B cell (primary cell): Measurements from ENCODE around the gene LBH. TPM values are rescaled to one million over a fixed set of nuclear protein-coding genes. Genes with fewer than 3 reads are reported as not detected.
A peak's percentile ranks its signal among the peaks of the same experiment; 100 is the strongest.

Experiments
- ATAC-seq: fragments of 200-7000 bp; cut with Tn5 transposase; one replicate; pipeline ENCODE4 v1.10.0; 2021; ENCODE audit warnings: low read depth, mild to moderate bottlenecking, moderate number of reproducible peaks, moderate library complexity
- CTCF ChIA-PET: fragments of 350-600 bp; sonication (Branson Sonifier 250); formaldehyde crosslinking; loops from one replicate; lab custom pipeline; 2021; ENCODE audit warnings: antibody characterized with exemption, inconsistent platforms; lab: Charles Lee
- POLR2A ChIA-PET: fragments of 350-600 bp; sonication (Branson Sonifier 250); formaldehyde crosslinking; loops from one replicate; lab custom pipeline; 2021; ENCODE audit warnings: antibody characterized with exemption; lab: Charles Lee
- DNase-seq: peaks from one replicate; pipeline ENCODE4 v3.0.0; 2013
- H2AFZ ChIP-seq: 2 replicates; pipeline ENCODE4 v1.6.1; 2012; ENCODE audit warnings: mild to moderate bottlenecking, low read depth, low read length; ENCODE audit not compliant: insufficient read depth, poor library complexity, severe bottlenecking
- H3K27ac ChIP-seq, 2 donors: 1 replicate in 1 of 2; 2 replicates in 1 of 2; pipeline ENCODE4 v1.5.1; 2012 to 2013; ENCODE audit warnings: low read length in 2 of 2, mild to moderate bottlenecking in 2 of 2, moderate library complexity in 1 of 2
- H3K27me3 ChIP-seq, 4 experiments: fragments of 200-600 bp in 1 of 4; sonication (generic) in 1 of 4; replicated peaks in 1 of 4; 1 replicate in 2 of 4; 2 replicates in 2 of 4; pipeline versions ENCODE4 v1.6.1 to v1.7.0; 2013 to 2016; ENCODE audit warnings: low read length in 3 of 4, mild to moderate bottlenecking in 2 of 4, mixed read lengths in 1 of 4, moderate library complexity in 1 of 4; ENCODE audit not compliant: insufficient read depth in 4 of 4, control insufficient read depth in 3 of 4; ENCODE audit errors: control extremely low read depth in 1 of 4
- H3K36me3 ChIP-seq, 2 experiments: replicated peaks in 1 of 2; 1 replicate in 1 of 2; 2 replicates in 1 of 2; pipeline versions ENCODE4 v1.6.1 to v1.7.1; 2013; ENCODE audit warnings: low read length in 1 of 2; ENCODE audit not compliant: insufficient read depth in 2 of 2, control insufficient read depth in 1 of 2; ENCODE audit errors: control extremely low read depth in 1 of 2, extremely low read depth in 1 of 2
- H3K4me1 ChIP-seq, 2 donors: fragments of 200-600 bp in 1 of 2; sonication (generic) in 1 of 2; 1 replicate in 1 of 2; 2 replicates in 1 of 2; pipeline versions ENCODE4 v1.5.1 to v1.6.1; 2013 to 2017; ENCODE audit warnings: low read length in 2 of 2; ENCODE audit not compliant: control insufficient read depth in 2 of 2, insufficient read depth in 2 of 2
- H3K4me2 ChIP-seq: replicated peaks from 2 replicates; pipeline ENCODE3; 2012; ENCODE audit warnings: mild to moderate bottlenecking, low read depth, low read length; ENCODE audit not compliant: poor library complexity, severe bottlenecking
- H3K4me3 ChIP-seq, 5 experiments: fragments of 200-600 bp in 1 of 5; sonication (generic) in 1 of 5; 1 replicate in 3 of 5; 2 replicates in 2 of 5; pipeline versions ENCODE4 v1.5.1 to v1.7.0; 2011 to 2016; ENCODE audit warnings: low read length in 4 of 5, mild to moderate bottlenecking in 4 of 5, low read depth in 2 of 5, control low read depth in 1 of 5, moderate library complexity in 1 of 5; ENCODE audit not compliant: insufficient read depth in 1 of 5; ENCODE audit errors: control extremely low read depth in 1 of 5, extremely low read depth in 1 of 5
- H3K79me2 ChIP-seq: fragments of 200-600 bp; sonication (generic); one replicate; pipeline ENCODE4 v1.6.0; 2016; ENCODE audit warnings: low read length; ENCODE audit not compliant: control insufficient read depth, insufficient read depth
- H3K9ac ChIP-seq: fragments of 200-600 bp; sonication (generic); 2 replicates; pipeline ENCODE4 v1.6.1; 2017; ENCODE audit warnings: mild to moderate bottlenecking, low read length, moderate library complexity
- H3K9me3 ChIP-seq, 3 donors: one replicate each; pipeline versions ENCODE4 v1.6.1 to v1.7.1; 2013; ENCODE audit warnings: low read length in 2 of 3; ENCODE audit not compliant: control insufficient read depth in 2 of 3, insufficient read depth in 1 of 3; ENCODE audit errors: control extremely low read depth in 1 of 3
- H4K20me1 ChIP-seq: 2 replicates; pipeline ENCODE4 v1.6.0; 2012; ENCODE audit warnings: mild to moderate bottlenecking, low read length; ENCODE audit not compliant: insufficient read depth, control insufficient read depth, poor library complexity, severe bottlenecking
- H3K27ac Mint-ChIP-seq: one replicate; pipeline ENCODE4 v1.8.0; 2021; ENCODE audit warnings: mixed read lengths
- H3K27me3 Mint-ChIP-seq: one replicate; pipeline ENCODE4 v1.8.0; 2021; ENCODE audit warnings: mixed read lengths
- H3K4me1 Mint-ChIP-seq: one replicate; pipeline ENCODE4 v1.8.0; 2021; ENCODE audit warnings: mixed read lengths
- H3K4me3 Mint-ChIP-seq: one replicate; pipeline ENCODE4 v1.8.0; 2021; ENCODE audit warnings: mixed read lengths
- H3K9me3 Mint-ChIP-seq: one replicate; pipeline ENCODE4 v1.8.0; 2022; ENCODE audit warnings: mixed read lengths; ENCODE audit not compliant: insufficient read depth
- EZH2 ChIP-seq: IDR thresholded peaks from 2 replicates; pipeline ENCODE4 v1.6.1; 2012; ENCODE audit warnings: borderline replicate concordance, low read depth, mild to moderate bottlenecking, moderate library complexity, low read length; ENCODE audit not compliant: insufficient read depth, poor library complexity, severe bottlenecking
- WGBS: methylation state at CpG from one replicate; pipeline ENCODE4 v1.1.5; 2013; ENCODE audit warnings: missing lambda C conversion rate; ENCODE audit not compliant: insufficient coverage; 5-methylcytosine and 5-hydroxymethylcytosine counted together
- intact Hi-C: fragments of 100-400 bp; cut with micrococcal nuclease; formaldehyde crosslinking; loops from one replicate; pipeline ENCODE4 v1.10.0; 2022
- polyA plus RNA-seq: library from polyadenylated mRNA; depleted of rRNA; stranded (reverse); fragments of >200 nt; gene quantifications from 2 replicates; pipeline ENCODE4 v1.2.3, GENCODE V29; 2012
- total RNA-seq, 2 donors: library from RNA; stranded (reverse); fragments of 120-200 nt in 1 of 2; gene quantifications; 1 replicate in 1 of 2; 2 replicates in 1 of 2; pipeline versions ENCODE4 v1.2.3 to v1.2.4, GENCODE V29; 2013 to 2022
- TF ChIP-seq, protein P1 (sequence below): fragments of 200-600 bp; IDR thresholded peaks from one replicate; pipeline ENCODE4 v1.8.0; 2022; ENCODE audit warnings: antibody characterized with exemption, mild to moderate bottlenecking

The LBH gene
- total and polyA plus RNA-seq, 2 donors (not counting 1 experiment from before 2014, with no cell fraction given) = 158 to 201 TPM

DNA sequence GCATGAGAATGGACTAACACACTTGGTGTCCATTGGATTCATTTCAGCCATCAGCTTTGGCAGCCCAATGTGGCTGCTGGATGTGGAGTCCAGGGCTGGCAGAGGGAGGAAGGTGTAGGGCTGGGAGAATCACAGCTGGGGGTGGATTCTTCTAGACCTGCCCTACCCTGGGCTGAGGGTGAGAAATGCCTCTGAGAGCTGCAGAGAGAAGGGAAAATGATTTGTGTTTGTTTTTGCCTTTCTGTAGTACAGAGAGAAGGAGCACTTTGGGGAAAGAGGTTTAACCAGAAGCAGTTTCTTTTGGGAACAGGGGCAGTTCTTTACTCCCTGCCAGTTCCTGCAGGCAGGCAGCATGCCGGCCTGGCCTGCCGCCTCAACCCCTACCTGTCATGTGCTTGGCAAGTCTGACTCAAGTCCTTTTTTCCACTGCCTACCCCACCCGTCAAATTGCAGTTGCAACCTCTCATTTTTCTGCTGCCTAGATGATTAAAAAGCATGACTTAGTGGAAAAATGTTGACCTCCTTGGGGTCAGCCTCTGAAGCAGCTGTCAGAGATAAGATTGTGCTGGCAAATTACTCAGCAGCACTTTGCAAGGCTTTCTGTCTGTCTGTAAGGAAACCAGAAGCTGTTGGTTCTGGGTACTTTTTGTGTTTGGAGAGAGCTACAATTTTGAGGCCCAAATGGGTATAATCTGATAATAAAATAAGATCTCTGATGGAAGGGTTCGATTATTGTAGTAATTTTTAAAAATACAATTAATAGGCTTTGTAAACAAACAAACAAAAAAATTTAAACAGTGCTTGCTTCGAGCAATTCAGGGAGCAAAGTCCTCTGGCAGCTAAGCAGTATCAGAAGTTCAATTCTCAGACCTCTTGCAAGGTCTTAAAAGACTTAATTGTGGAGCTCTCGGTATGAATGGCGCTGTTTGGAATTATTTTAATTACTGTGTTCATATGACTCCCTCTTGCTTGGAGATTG lies 21.7 kb downstream of the LBH start:
- peak overlapping the region; percentile 20 for H3K9ac ChIP-seq
- Mint-ChIP-seq H3K27me3 (no peaks in the 10 kb centered on the region), H3K4me1 (peaks cover 68% of the 10 kb centered on the region), H3K27ac (peak overlapping the region; percentile 88), H3K9me3 (no peaks in the 10 kb centered on the region), H3K4me3 (peak overlapping the region; percentile 35)
- H3K4me1 ChIP-seq = peaks cover 48 to 68% of the 10 kb centered on the region in 2 donors
- ChIA-PET POLR2A (interaction anchor here (0.8 to 1.5 kb wide), 2 partner anchors 21 to 169 kb away, joined by 5 to 6 read pairs; no protein-coding TSS in a partner anchor), CTCF (interaction anchor here (0.6 to 1.7 kb wide), 9 partner anchors 9 to 460 kb away, joined by 3 to 5 read pairs (median 4); no protein-coding TSS in a partner anchor)
- ATAC-seq (peak; percentile 41), DNase-seq (no peak)
- no peak for TF ChIP-seq EZH2
- TF ChIP-seq, protein P1, sequence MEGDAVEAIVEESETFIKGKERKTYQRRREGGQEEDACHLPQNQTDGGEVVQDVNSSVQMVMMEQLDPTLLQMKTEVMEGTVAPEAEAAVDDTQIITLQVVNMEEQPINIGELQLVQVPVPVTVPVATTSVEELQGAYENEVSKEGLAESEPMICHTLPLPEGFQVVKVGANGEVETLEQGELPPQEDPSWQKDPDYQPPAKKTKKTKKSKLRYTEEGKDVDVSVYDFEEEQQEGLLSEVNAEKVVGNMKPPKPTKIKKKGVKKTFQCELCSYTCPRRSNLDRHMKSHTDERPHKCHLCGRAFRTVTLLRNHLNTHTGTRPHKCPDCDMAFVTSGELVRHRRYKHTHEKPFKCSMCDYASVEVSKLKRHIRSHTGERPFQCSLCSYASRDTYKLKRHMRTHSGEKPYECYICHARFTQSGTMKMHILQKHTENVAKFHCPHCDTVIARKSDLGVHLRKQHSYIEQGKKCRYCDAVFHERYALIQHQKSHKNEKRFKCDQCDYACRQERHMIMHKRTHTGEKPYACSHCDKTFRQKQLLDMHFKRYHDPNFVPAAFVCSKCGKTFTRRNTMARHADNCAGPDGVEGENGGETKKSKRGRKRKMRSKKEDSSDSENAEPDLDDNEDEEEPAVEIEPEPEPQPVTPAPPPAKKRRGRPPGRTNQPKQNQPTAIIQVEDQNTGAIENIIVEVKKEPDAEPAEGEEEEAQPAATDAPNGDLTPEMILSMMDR = no peak
- no peak overlapping the region for H2AFZ ChIP-seq
- no peaks in the 10 kb centered on the region for H3K9me3 ChIP-seq
- peak overlapping the region; percentile 43 for H3K4me2 ChIP-seq
- H3K36me3 ChIP-seq = peaks cover 0 to 84% of the 10 kb centered on the region in 2 experiments
- H3K4me3 ChIP-seq = no peak overlapping the region
- peaks cover 94% of the 10 kb centered on the region for H4K20me1 ChIP-seq
- H3K79me2 ChIP-seq = peaks cover 90% of the 10 kb centered on the region
- H3K27me3 ChIP-seq = no peaks in the 10 kb centered on the region
- intact Hi-C loops = no loop called here
- WGBS = 100% methylated on average over 2 of the region's 7 CpGs
- peak overlapping the region; percentile 15 to 79 for H3K27ac ChIP-seq
